Measurements from ENCODE around the gene TRIM47.

Gene TRIM47

DNA sequence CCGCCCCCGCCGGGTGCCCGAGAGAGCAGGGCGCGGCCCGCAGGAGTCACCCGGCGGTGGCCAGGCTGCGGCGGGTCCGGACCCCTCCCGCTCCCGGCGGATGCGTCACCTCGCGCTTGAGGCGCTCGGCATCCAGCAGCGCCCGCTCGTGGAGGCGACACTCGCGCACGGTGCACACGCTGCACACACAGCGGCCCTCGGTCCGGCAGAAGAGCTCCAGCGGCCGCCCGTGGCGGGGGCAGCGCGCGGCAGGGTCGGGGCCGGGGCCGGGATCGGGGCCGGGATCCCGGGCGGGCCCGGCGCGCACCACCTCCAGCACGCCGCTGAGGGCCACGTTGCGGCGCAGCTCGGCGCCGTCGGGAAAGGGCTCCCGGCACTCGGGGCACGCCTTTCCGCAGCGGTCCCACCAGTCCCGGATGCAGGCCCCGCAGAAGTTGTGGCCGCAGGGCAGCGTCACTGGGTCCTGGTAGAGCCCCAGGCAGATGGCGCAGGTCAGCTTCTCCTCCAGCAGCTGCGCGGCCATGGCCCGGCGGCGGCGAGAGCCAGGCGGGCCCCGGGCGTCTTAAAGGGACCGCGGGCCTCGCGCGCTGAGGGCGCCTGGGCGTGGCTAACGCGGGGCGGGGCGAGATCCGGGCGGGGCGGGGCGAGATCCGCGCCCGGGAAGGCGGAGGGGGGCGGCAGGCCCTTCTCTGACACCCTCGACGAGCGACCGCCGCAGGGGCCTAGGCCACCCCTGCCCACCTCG lies 18.2 kb upstream of the TRIM47 start, which contains the start of gene TRIM65:
TRIM65 (minus strand) TSS at position 537 of the 745 bp plus-strand sequence; CDS start at position 523, 14 bp downstream.
- Histone ChIP-seq H3K9ac (ENCODE audit: low read length) (peak within 1 kb of the TSS; percentile 93), H3K4me1 (ENCODE audit: control insufficient read depth, insufficient read depth, low read length) (peaks cover 30% of the 10 kb centered on the region), H3K4me3 (ENCODE audit: low read length) (peak within 1 kb of the TSS; percentile 85), H3K27me3 (replicated peaks; ENCODE audit: control insufficient read depth, insufficient read depth, low read length) (no peaks in the 10 kb centered on the region), H3K36me3 (ENCODE audit: control insufficient read depth, insufficient read depth, low read length, severe bottlenecking) (peaks cover 34% of the 10 kb centered on the region), H3K9me3 (ENCODE audit: control insufficient read depth, low read length) (no peaks in the 10 kb centered on the region)
- peak; percentile 93 for DNase-seq (ENCODE audit: low read depth)

DNA sequence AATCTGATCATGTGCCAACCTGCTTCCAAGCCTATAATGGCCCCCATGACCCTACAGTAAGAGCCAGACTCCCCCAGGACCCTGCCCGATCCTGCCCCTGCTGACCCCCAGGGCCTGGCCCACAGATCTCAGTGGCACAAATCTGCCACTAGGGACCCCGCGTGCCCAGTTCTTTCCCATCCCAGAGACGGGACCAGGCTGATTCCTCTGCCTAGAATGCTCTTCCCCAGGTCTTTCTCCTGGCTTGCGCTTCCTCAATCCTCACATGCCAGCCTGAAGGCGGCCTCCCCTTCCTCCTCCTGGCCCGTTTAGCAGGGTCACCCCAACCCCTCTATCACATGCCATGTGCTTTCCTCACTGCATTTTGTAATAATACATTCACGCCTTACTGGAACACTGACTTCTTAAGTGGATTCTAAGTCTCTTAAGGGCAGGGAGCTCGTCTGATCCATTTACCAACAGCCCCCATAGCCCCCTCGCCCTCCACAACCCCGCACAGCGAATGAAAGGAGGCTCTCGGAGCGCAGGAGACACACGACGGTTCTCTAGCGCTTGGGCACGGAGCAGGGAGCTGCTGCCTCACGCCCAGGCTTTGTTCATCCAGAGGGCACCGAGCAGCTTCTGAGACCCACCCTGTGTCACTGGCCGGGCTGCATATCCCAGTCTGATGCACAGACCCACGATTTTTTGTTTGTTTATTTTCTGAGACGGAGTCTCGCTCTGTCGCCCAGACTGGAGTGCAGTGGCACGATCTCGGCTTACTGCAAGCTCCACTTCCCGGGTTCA lies 17.2 kb upstream of the TRIM47 start:
- peak; percentile 24 for DNase-seq (ENCODE audit: low read depth)
- Histone ChIP-seq H3K4me1 (ENCODE audit: control insufficient read depth, insufficient read depth, low read length) (peaks cover 30% of the 10 kb centered on the region), H3K4me3 (ENCODE audit: low read length) (peak overlapping the region; percentile 85)

DNA sequence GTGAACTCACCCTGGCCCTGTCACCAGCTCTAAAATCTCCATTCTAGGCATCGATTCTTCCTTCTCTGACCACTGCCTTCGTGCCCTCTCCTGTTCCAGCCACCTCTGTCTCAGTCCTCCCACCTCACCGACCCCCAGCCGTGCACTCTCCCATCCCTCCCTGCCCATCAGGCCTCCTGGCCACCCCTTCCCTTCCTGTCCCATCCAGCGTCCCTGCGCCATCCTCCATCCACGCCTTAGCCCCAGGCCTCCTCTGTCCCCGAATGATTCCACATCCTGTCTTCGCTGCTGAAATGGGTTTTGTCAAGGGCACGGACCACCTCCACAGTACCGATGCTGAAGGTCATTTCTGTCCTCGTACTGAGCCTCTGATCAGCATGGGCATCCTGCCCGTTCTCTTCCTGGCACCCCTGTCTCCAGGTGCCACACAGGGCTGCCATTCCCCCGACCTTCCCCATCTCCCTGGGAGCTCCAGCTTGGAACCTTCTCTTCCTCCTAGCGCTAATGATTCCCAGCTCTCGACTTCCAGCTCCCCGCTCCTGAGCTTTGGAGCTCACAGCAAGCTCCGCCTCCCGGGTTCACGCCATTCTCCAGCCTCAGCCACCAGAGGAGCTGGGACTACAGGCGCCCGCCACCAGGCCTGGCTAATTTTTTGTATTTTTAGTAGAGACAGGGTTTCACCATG lies 15.8 kb upstream of the TRIM47 start:
- H3K36me3 ChIP-seq (ENCODE audit: control insufficient read depth, insufficient read depth, low read length, severe bottlenecking), result peaks cover 19% of the 10 kb centered on the region
- H3K9me3 ChIP-seq (ENCODE audit: control insufficient read depth, low read length), result no peaks in the 10 kb centered on the region
- no peak overlapping the region for H3K9ac ChIP-seq (ENCODE audit: low read length)
- H3K4me1 ChIP-seq (ENCODE audit: control insufficient read depth, insufficient read depth, low read length), result peaks cover 30% of the 10 kb centered on the region
- DNase-seq (ENCODE audit: low read depth), result no peak
- no peaks in the 10 kb centered on the region for H3K27me3 ChIP-seq (replicated peaks; ENCODE audit: control insufficient read depth, insufficient read depth, low read length)
- peak overlapping the region; percentile 85 for H3K4me3 ChIP-seq (ENCODE audit: low read length)

More for the DNA sequence above, 17.2 kb upstream of the TRIM47 start:
- Histone ChIP-seq H3K9me3 (ENCODE audit: control insufficient read depth, low read length) (no peaks in the 10 kb centered on the region), H3K9ac (ENCODE audit: low read length) (peak overlapping the region; percentile 93), H3K27me3 (replicated peaks; ENCODE audit: control insufficient read depth, insufficient read depth, low read length) (no peaks in the 10 kb centered on the region), H3K36me3 (ENCODE audit: control insufficient read depth, insufficient read depth, low read length, severe bottlenecking) (peaks cover 27% of the 10 kb centered on the region)

DNA sequence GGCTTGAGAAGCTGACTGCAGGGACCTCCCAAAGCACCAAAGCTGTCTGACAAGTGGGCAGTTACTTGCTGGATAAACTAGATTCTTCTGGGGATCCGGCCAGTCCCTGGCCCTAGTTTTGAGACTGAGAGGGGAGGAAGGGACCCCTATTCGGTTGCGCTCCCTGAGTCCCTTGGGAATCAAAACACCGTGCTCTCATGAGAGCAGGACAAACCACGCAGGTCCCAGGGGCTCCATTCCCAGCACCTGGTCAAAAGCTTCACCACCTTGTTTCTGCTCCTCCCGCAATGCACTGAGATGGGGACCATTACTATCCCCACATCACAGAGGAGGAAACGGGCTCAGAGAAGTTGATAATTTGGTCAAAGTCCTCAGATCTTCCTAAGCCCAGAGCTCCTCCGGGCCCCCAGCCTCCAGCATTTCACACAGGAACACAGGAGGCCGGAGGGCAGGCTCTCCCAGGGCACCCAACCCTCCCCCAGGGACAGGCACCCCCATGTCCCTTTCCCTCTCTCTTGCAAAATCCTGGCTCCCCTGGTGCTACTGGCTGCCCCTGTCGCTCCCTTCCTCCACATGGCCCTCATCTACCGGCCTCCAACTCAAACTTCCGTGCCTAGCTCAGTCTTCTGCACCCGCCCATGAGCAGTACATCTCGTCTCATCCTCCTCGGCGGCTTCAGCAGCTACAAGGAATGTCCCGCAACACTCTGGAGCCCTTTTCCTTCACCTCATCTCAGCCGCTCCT lies 15.1 kb upstream of the TRIM47 start:
- Histone ChIP-seq H3K36me3 (ENCODE audit: control insufficient read depth, insufficient read depth, low read length, severe bottlenecking) (peaks cover 12% of the 10 kb centered on the region), H3K9me3 (ENCODE audit: control insufficient read depth, low read length) (no peaks in the 10 kb centered on the region), H3K9ac (ENCODE audit: low read length) (no peak overlapping the region), H3K4me1 (ENCODE audit: control insufficient read depth, insufficient read depth, low read length) (peaks cover 30% of the 10 kb centered on the region), H3K4me3 (ENCODE audit: low read length) (no peak overlapping the region), H3K27me3 (replicated peaks; ENCODE audit: control insufficient read depth, insufficient read depth, low read length) (no peaks in the 10 kb centered on the region)
- no peak for DNase-seq (ENCODE audit: low read depth)

DNA sequence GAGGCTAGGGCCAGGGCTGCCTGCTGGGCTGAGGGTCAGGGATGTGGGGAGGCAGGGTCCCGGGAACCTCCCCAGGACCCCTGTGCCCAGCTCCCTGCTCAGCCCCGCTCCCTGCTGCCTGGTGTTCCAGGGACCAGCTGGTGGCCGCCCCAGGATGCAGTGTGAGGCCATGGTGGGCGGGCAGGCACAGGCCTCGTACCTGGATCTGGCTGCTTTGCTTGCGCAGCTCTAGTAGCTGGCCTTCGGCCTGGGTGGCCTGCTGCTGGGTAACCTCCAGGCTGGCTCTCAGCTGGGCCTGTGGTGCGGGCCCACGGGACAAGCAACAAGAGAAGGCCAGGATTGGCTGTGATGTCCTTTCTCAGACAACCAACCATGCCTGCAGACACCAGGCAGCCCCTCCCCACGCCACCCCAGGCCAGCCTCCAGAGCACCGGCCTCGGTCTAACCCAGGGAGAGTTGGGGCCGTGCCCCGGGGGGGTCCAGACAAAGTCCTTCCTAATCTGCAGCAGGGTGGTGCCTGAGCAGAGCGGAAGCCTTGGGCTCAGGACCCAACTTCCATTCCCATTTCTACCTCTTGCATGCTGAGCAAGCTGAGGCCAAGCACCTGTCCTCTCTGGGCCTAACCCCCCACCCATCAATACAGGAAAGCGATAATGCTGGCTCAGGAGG lies 14.3 kb upstream of the TRIM47 start:
- H3K9ac ChIP-seq (ENCODE audit: low read length), result no peak overlapping the region
- peaks cover 9% of the 10 kb centered on the region for H3K36me3 ChIP-seq (ENCODE audit: control insufficient read depth, insufficient read depth, low read length, severe bottlenecking)
- H3K27me3 ChIP-seq (replicated peaks; ENCODE audit: control insufficient read depth, insufficient read depth, low read length), result no peaks in the 10 kb centered on the region
- peaks cover 30% of the 10 kb centered on the region for H3K4me1 ChIP-seq (ENCODE audit: control insufficient read depth, insufficient read depth, low read length)
- H3K4me3 ChIP-seq (ENCODE audit: low read length), result no peak overlapping the region
- DNase-seq (ENCODE audit: low read depth), result no peak
- H3K9me3 ChIP-seq (ENCODE audit: control insufficient read depth, low read length), result no peaks in the 10 kb centered on the region

DNA sequence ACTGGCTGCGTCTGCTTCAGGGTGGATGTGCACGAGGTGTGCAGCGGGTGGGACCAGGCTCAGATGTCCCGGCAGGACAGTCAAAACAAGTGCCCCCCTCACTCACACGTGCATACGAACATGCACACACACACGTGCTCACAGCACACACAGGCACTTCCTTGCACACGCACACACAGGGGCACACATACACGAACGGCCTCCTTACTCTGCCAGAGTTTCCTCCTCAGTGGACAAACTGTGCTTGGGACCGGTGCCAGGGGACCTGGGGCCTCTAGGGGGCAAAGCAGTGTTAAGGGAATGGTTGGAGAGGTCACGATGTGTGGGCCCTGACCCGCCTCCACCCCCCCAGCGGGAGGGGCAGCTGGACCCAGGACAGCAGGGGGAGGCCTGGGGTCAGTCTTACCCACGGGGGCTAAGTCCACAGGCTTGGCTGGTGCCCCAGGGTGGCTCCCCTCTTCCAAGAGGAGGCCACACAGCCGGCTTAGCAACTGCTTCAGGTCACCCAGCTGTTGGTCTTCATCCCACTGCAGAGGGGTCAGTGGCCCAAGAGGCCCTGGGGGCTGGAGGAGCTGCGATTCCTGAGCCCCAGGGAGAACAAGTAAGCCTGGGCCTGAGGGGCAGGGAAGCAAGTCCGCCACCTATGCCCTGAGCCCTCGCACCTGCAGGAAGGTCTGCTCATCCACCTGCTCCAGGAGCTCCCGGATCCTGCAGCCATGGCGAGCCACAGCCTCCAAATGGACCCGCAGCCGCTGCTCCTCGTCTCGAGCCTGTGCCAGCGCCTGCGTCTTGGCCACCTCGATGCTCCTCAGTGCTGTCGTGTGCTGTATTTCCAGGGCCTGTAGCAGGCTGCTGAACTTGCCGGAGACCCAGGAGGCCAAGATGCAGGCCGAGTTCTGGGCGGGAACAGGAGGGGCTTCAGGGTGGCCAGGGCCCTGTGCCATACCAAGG lies 13.5 kb upstream of the TRIM47 start:
- H3K4me1 ChIP-seq (ENCODE audit: control insufficient read depth, insufficient read depth, low read length), result peaks cover 24% of the 10 kb centered on the region
- H3K9me3 ChIP-seq (ENCODE audit: control insufficient read depth, low read length), result no peaks in the 10 kb centered on the region
- H3K36me3 ChIP-seq (ENCODE audit: control insufficient read depth, insufficient read depth, low read length, severe bottlenecking), result peaks cover 9% of the 10 kb centered on the region
- no peak overlapping the region for H3K4me3 ChIP-seq (ENCODE audit: low read length)
- no peak overlapping the region for H3K9ac ChIP-seq (ENCODE audit: low read length)
- no peaks in the 10 kb centered on the region for H3K27me3 ChIP-seq (replicated peaks; ENCODE audit: control insufficient read depth, insufficient read depth, low read length)
- no peak for DNase-seq (ENCODE audit: low read depth)

DNA sequence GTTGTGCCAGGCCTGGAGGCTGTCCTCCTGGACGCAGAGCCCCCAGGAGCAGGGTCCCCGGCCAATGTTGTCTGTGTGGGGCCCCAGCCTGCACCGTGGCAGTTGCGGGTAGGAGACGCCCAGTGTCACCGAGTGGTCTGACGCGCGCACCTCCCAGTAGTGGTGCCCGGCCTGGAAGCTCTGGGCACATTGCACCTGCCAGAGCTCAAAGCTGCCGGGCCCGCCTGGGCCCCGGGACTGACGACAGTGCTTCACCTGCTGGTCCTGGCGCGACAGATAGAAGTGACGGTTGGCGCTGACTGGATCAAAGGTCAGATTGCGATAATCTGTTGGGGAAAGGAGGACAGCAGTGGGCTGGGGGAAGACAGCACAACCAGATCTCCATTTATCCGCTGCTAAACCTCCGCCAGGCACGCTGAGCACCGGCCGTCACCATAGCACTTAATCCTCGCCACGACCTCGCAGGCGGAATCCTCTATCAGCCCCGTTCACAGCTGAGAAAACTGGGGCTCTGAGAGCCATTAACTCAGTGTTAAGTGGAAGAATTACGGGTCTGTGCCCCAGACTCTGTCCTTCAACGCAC lies 12.7 kb upstream of the TRIM47 start:
- no peaks in the 10 kb centered on the region for H3K9me3 ChIP-seq (ENCODE audit: control insufficient read depth, low read length)
- peaks cover 24% of the 10 kb centered on the region for H3K4me1 ChIP-seq (ENCODE audit: control insufficient read depth, insufficient read depth, low read length)
- no peaks in the 10 kb centered on the region for H3K27me3 ChIP-seq (replicated peaks; ENCODE audit: control insufficient read depth, insufficient read depth, low read length)
- no peak overlapping the region for H3K9ac ChIP-seq (ENCODE audit: low read length)
- H3K4me3 ChIP-seq (ENCODE audit: low read length), result no peak overlapping the region
- no peak for DNase-seq (ENCODE audit: low read depth)
- peaks cover 9% of the 10 kb centered on the region for H3K36me3 ChIP-seq (ENCODE audit: control insufficient read depth, insufficient read depth, low read length, severe bottlenecking)

DNA sequence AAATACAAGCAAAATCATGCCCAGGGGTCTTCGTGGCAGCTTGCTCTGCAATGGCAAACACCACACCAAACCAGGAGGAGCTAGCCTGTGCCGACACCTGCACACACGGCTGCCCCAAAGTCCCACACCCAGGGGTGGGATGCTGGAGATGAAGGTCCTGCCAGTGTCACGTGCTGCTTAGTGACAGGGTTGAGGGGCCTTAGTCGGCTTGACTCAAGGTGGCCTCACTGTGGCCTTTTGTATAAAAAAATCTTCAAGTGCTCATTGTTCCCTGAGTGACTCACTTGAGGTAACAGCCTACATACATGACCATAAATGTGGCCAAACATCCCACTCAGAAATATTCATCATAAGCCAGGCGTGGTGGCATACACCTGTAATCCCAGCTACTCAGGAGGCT lies 11.1 kb upstream of the TRIM47 start:
- Histone ChIP-seq H3K4me1 (ENCODE audit: control insufficient read depth, insufficient read depth, low read length) (peaks cover 10% of the 10 kb centered on the region), H3K36me3 (ENCODE audit: control insufficient read depth, insufficient read depth, low read length, severe bottlenecking) (peaks cover 9% of the 10 kb centered on the region), H3K4me3 (ENCODE audit: low read length) (no peak overlapping the region), H3K9me3 (ENCODE audit: control insufficient read depth, low read length) (no peaks in the 10 kb centered on the region), H3K9ac (ENCODE audit: low read length) (no peak overlapping the region), H3K27me3 (replicated peaks; ENCODE audit: control insufficient read depth, insufficient read depth, low read length) (no peaks in the 10 kb centered on the region)
- DNase-seq (ENCODE audit: low read depth), result no peak

DNA sequence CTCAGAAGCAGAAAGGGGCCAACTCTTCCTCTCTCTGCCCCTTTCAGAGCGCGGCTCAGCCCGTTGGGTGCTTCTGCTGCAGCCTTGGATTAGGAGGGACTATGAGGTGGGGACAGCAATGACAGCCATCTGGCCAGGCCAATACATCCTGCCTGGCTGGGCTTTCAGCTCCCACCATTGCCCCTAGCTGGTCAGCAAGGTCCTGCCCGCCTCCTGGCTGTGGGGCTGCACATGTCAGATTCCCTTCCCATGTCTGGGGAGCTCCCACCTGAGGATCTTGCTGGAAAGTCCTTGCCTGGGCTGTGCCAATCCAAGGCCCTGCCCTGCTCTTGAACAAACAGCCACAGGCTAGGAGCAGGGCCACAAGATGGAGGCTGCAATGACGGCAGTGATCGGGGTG lies 10.1 kb upstream of the TRIM47 start:
- no peak for DNase-seq (ENCODE audit: low read depth)
- H3K4me3 ChIP-seq (ENCODE audit: low read length), result no peak overlapping the region
- peaks cover 4% of the 10 kb centered on the region for H3K4me1 ChIP-seq (ENCODE audit: control insufficient read depth, insufficient read depth, low read length)
- H3K36me3 ChIP-seq (ENCODE audit: control insufficient read depth, insufficient read depth, low read length, severe bottlenecking), result peaks cover 9% of the 10 kb centered on the region
- H3K9ac ChIP-seq (ENCODE audit: low read length), result no peak overlapping the region
- H3K27me3 ChIP-seq (replicated peaks; ENCODE audit: control insufficient read depth, insufficient read depth, low read length), result no peaks in the 10 kb centered on the region
- H3K9me3 ChIP-seq (ENCODE audit: control insufficient read depth, low read length), result no peaks in the 10 kb centered on the region

Data from adipocyte (in vitro differentiated cells).